CD4-positive, alpha-beta T cell treated with Interleukin-12 subunit alpha and Interleukin-12 subunit beta, for 1 hour (primary cell): ENCODE measurements around the gene XIRP2.

Experiments
- DNase-seq: peaks from one replicate; pipeline ENCODE4 v3.0.0-alpha.2; 2020

XIRP2 gene

GRCh38 chr2:166888180-166888579, at the start of gene XIRP2:
XIRP2 (plus strand) TSS chr2:166888480; CDS start chr2:166903483, 15,003 bp downstream.
- no peak for DNase-seq

GRCh38 chr2:166841152-166841551, 47.1 kb upstream of the XIRP2 start:
- no peak for DNase-seq

GRCh38 chr2:166841679-166842078, 46.6 kb upstream of the XIRP2 start:
- no peak for DNase-seq

GRCh38 chr2:166844111-166844510, 44.2 kb upstream of the XIRP2 start:
- DNase-seq, result no peak

GRCh38 chr2:166862468-166863132, 25.7 kb upstream of the XIRP2 start:
- DNase-seq, result no peak

GRCh38 chr2:166867874-166868514, 20.3 kb upstream of the XIRP2 start:
- no peak for DNase-seq

- no peak for DNase-seq
Observed at GRCh38 chr2:166870346-166870745, 17.9 kb upstream of the XIRP2 start.

- DNase-seq, result no peak
Observed at GRCh38 chr2:166881177-166881576, 7.1 kb upstream of the XIRP2 start.

GRCh38 chr2:166882851-166883250, 5.4 kb upstream of the XIRP2 start:
- DNase-seq, result no peak

- no peak for DNase-seq
Observed at GRCh38 chr2:166891727-166892126, 3.4 kb downstream of the XIRP2 start.

- DNase-seq, result no peak
Observed at GRCh38 chr2:166892397-166892796, 4.1 kb downstream of the XIRP2 start.

GRCh38 chr2:166895243-166895642, 7.0 kb downstream of the XIRP2 start:
- no peak for DNase-seq

- DNase-seq, result no peak
Observed at GRCh38 chr2:166897666-166898065, 9.4 kb downstream of the XIRP2 start.

- DNase-seq, result no peak
Observed at GRCh38 chr2:166899676-166900075, 11.4 kb downstream of the XIRP2 start.

GRCh38 chr2:166900700-166901099, 12.4 kb downstream of the XIRP2 start:
- DNase-seq, result no peak

GRCh38 chr2:166901336-166901735, 13.1 kb downstream of the XIRP2 start:
- no peak for DNase-seq

- no peak for DNase-seq
Observed at GRCh38 chr2:166916987-166917386, 28.7 kb downstream of the XIRP2 start.

- DNase-seq, result no peak
Observed at GRCh38 chr2:166917415-166917814, 29.1 kb downstream of the XIRP2 start.

GRCh38 chr2:166921261-166921896, 33.1 kb downstream of the XIRP2 start:
- no peak for DNase-seq

- DNase-seq, result no peak
Observed at GRCh38 chr2:166924967-166925366, 36.7 kb downstream of the XIRP2 start.

- DNase-seq, result no peak
Observed at GRCh38 chr2:166926657-166927056, 38.4 kb downstream of the XIRP2 start.

GRCh38 chr2:166932032-166932431, 43.8 kb downstream of the XIRP2 start:
- DNase-seq, result no peak

- DNase-seq, result no peak
Observed at GRCh38 chr2:166934817-166935216, 46.5 kb downstream of the XIRP2 start.

- DNase-seq, result no peak
Observed at GRCh38 chr2:166942377-166942776, 54.1 kb downstream of the XIRP2 start.
